C4-2B (cell line): ENCODE results near the gene BEX3.
A peak's percentile ranks its signal among the peaks of the same experiment; 100 is the strongest.

ENCODE experiments used
- ZFX ChIP-seq: fragments of 450-650 bp; IDR thresholded peaks from 2 replicates; pipeline ENCODE4 v1.6.1; 2017
- TF ChIP-seq, protein P1 (sequence below): fragments of 450-650 bp; conservative IDR thresholded peaks from 2 replicates; pipeline ENCODE4 v1.5.1; 2017; ENCODE audit warnings: mild to moderate bottlenecking

- TF ChIP-seq, protein P1, sequence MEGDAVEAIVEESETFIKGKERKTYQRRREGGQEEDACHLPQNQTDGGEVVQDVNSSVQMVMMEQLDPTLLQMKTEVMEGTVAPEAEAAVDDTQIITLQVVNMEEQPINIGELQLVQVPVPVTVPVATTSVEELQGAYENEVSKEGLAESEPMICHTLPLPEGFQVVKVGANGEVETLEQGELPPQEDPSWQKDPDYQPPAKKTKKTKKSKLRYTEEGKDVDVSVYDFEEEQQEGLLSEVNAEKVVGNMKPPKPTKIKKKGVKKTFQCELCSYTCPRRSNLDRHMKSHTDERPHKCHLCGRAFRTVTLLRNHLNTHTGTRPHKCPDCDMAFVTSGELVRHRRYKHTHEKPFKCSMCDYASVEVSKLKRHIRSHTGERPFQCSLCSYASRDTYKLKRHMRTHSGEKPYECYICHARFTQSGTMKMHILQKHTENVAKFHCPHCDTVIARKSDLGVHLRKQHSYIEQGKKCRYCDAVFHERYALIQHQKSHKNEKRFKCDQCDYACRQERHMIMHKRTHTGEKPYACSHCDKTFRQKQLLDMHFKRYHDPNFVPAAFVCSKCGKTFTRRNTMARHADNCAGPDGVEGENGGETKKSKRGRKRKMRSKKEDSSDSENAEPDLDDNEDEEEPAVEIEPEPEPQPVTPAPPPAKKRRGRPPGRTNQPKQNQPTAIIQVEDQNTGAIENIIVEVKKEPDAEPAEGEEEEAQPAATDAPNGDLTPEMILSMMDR: no peak
- 0 out of 2 replicates have a peak, but pooled peaks have one; percentile 26 for TF ChIP-seq ZFX
These were observed at the start of gene BEX3 for GRCh38 chrX:103376118-103376978.
